NCI-H128 (cell line): ENCODE data around the gene ARMH3.
A peak's percentile ranks its signal among the peaks of the same experiment; 100 is the strongest.
"Not testable (repeated sequence)": the region's sequence is repeated elsewhere in the genome, so short reads cannot be mapped to it uniquely, and the experiment has no call there.

Experiments used
- DNase-seq: peaks from one replicate; lab custom pipeline; 2025; ENCODE audit not compliant: unreplicated experiment; lab: John Stamatoyannopoulos, UW

ARMH3 gene

GRCh38 chr10:102046095-102046494 is 9.9 kb downstream of the ARMH3 start:
- DNase-seq, result no peak

DNA sequence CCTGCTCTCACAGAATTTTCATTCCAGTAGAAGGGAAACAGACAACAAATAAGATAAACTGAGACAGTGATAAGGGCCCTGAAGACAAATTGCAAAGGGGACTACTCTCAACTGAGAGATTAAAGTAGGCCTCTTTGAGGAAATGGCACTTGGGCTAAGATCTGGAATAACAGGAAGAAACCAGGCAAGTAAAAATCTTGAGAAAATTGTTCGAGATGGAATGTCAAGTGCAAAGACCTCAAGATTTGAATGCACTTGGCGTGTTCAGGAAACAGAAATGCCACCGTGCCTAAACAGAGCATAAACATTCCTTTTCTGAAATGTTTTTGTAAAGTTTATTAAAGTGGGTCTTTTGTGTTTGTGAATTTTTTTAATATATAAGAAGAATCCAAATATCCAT is 10.7 kb downstream of the ARMH3 start:
- DNase-seq, result no peak

DNA sequence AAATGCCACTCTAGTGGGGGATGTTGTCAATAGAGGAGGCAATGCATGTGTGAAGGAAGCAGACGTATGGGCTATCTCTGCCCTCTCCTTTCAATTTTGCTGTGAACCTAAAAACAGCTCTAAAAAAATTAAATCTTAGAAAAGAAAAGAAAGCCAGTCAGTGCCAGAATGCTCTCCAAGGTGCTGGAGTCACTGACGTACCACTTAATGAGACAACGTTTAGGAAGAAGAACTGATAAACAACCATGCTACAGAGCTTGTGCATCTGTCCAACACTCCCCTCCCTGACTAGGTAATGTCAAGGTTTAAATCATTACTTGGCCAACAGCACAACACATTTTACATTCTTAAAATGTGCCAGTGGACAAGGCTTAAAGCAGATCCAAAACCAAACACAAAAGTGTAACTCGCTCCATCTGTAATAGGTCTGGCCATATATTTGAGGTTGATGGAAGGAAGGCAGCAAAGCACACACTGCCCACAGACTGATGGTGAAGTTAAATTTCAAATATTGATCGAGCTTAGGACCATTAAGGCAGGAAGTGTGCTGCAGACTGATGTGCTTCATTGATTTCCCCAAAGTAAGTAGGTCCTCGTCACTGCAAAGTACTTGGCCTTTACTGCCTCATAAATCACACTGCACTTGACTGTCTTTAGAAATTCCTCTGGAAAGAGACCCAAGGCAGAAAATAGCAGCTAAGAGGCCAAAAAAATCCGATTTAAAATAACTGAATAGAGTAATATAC is 15.5 kb downstream of the ARMH3 start:
- no peak for DNase-seq

DNA sequence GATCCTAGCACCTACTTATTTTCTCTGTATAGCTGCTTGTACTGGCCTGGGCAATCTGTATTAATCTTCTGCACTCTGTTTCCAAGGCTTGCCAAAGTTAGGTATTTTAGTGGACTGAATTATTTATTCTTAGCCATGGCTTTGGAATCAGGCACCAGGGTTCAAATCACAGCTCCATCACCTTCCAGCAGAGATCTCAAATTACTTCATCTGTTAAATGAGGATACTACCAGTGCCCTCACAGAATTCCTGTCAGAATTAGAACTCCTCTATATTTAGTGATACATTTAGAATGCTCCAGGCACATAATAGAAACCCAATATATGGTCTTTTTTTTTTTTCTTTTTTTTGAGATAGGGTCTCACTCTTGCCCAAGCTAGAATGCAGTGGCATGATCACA is 17.6 kb downstream of the ARMH3 start:
- DNase-seq, result no peak

DNA sequence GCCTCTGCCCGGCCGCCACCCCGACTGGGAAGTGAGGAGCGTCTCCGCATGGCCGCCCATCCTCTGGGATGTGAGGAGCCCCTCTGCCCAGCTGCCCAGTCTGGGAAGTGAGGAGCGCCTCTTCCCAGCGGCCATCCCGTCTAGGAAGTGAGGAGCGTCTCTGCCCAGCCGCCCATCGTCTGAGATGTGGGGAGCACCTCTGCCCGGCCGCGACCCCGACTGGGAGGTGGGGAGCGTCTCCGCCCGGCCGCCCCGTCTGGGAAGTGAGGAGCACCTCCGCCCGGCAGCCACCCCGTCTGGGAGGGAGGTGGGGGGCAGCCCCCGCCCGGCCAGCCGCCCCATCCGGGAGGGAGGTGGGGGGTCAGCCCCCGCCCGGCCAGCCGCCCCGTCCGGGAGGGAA is 20.2 kb downstream of the ARMH3 start:
- DNase-seq, result not testable (repeated sequence)

GRCh38 chr10:102033787-102034186 is 22.2 kb downstream of the ARMH3 start:
- DNase-seq, result no peak

DNA sequence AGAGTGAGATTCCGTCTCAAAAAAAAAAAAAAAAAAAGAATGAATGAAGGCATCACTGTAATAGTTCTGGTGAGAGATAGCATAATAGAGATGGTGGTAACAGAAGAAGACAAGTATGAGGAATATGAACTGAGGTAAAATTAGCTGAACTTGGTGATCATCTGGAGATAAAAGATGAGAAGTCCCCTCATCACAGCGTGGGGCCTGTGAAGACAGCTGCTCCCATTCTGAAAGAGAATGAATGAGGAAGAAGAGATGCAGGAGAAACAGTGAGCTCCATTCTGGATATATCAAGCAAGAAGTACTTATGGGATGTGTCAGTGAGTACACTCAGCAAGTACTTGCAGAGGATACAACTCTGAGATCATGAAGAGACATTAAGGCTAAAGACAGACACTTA is 28.7 kb downstream of the ARMH3 start:
- DNase-seq, result no peak

GRCh38 chr10:102024799-102025198 is 31.2 kb downstream of the ARMH3 start:
- no peak for DNase-seq

DNA sequence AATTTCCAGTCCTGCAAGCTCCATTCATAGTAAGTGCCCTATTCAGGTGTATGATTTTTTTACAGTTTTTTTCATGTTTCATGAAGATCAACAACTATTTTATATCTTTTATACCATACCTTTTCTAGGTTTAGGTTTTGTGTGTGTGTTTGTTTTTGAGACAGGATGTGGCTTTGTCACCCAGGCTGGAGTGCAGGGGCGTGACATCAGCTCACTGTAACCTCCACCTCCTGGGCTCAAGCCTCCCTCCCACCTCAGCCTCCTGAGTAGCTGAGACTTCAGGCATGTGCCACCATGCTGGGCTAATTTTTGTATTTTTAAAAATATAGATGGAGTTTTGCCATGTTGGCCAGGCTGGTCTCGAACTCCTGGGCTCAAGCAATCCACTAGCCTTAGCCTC is 35.0 kb downstream of the ARMH3 start:
- DNase-seq, result no peak

DNA sequence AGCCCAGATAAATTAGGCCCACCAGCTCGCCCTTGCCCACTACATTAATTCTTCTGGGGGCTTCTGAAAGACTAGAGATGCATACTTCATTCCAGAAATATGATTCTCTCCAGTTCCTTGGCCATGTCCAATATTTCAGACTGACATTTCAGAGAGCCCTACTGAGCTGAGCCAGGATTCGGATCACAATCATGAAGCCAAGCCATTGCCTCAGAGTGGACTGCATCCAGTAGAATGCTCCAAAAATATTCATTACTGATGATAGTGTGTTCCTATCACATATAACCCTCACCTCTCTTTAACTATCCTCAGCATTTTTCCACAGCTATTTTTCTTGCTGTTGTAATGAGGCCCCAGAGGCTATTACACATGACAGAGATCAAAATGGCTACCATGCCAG is 38.7 kb downstream of the ARMH3 start:
- no peak for DNase-seq

DNA sequence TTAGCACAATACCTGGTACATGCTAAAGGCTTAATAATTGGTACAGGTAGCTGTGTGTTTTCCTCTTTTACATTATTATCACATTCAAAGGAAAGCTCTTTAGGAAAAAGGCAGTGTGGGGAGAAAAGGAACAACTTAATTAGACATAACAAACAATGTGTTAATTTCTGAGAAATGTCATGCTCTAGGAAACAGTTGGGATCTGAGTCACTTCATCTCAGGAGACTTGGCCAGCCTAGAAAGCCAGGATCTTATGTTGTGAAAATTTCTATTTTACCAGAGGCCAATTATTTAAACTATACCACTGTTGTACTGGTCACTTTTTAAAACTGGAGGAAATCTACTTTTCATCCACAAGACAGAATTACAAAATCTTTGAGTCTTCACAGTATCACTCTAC is 39.6 kb downstream of the ARMH3 start:
- DNase-seq, result no peak

DNA sequence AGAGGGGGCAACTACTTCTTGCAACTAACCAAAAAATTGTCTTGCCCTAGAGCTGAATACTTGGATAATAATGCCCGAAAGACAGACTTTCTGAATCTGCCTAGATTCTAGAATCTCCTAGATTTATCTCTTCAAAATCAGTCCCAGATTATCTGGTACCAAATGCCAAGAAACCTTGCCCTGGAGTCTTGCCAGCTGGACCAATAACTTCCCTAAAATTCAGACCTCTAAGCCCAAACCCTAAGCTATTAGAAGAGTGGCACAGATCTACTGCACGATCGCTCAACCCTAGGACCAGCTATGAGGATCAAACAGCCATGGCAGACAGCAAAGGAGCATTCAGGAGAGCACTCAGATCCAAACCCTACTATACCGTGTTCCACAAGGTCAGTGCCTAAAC is 45.0 kb downstream of the ARMH3 start:
- DNase-seq, result no peak

- DNase-seq, result peak; percentile 17
Measured at GRCh38 chr10:102009801-102010425, 46.1 kb downstream of the ARMH3 start.

DNA sequence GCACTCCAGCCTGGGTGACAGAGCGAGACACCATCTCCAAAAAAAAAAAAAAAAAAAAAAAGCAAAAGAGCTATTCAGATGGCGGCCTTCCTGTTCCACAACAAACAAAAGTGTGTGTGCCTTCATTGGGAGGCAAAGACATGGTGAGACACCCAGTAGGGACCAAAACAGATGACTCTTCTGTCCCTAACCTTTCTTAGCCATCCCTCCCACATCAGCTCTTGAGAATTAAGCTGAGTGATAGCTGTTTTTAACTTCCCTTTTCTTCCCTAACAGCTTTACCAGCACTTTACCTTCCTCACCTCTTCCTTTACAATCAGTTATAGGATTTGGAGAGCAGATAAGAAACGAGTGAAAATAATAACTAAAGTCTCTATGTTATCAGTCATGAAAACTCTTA is 48.2 kb downstream of the ARMH3 start:
- DNase-seq, result no peak

DNA sequence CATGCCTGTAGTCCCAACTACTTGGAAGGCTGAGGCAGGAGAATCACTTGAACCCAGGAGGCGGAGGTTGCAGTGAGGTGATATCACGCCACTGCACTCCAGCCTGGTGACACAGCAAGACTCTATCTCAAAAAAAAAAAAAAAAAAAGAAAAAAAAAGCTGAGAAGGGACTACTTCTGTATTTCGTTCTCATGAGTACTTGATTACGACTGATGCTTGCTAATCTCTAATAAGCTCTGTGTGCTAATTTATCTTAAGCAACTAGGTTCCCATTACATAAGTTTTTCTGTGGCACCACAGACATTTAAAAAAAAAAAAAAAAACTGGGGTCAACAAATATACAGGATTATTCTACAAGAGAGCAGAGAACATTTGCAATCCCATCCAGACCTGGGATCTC is 48.9 kb downstream of the ARMH3 start:
- not testable (repeated sequence) for DNase-seq

GRCh38 chr10:102004376-102004775 is 51.6 kb downstream of the ARMH3 start:
- no peak for DNase-seq

- DNase-seq, result no peak
Measured at GRCh38 chr10:102003541-102003940, 52.4 kb downstream of the ARMH3 start.

DNA sequence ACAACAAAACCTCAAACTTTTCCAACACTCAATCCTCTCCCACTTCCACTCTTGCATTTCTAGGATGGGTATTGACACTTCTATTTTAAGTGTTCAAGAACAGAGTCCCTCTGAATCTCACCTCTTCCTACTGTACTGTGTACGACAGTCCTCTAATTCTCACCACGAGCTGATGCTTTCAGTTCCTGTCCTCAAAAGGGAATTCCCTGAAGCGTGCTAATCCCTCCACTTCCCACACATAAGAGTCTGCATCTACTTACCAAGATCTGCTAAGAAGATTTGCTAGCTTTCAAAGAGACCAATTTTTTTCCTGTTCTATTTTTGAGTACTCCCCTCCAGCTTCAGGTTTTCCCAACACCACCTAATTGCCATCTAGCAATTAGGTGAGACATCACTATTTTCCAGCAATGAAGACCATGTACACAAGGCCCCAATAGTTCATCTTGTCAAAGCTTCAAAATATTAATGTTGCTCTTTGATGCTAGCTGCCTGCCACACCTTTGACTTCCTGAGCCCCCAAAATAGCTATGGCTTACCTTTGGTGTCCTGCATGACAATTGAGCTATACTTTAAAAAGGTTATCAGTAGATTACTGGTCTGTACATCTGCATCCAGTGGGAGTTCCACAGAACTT is 54.4 kb downstream of the ARMH3 start:
- DNase-seq, result no peak

DNA sequence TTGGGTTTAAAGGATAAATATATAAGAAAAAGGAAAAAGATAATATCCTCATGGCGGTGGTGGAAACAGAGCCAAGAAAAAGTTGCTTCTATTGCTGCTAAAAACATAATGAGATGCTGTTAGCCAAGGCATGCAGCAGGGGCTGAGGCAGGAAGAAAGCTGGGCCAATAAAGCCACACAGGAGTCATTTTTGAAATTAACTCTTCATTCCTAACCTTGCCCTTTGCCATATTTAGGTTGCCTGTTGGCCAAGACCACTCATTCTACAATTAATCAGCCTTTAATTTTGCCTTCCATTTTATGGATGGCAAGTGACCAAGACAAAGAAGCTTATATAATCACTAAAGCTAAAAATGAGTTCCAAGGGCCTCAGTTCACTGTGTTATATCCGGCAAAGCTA is 58.2 kb downstream of the ARMH3 start:
- DNase-seq, result no peak

- no peak for DNase-seq
Measured at GRCh38 chr10:101995451-101996063, 60.4 kb downstream of the ARMH3 start.

- no peak for DNase-seq
Measured at GRCh38 chr10:101993651-101994200, 62.2 kb downstream of the ARMH3 start.

- DNase-seq, result no peak
Measured at GRCh38 chr10:101993221-101993620, 62.8 kb downstream of the ARMH3 start.
